Ascending aorta (tissue), 2 donors: ENCODE measurements around the gene ATOH8. TPM values are rescaled to one million over a fixed set of nuclear protein-coding genes. Genes with fewer than 3 reads are reported as not detected.
A peak's percentile ranks its signal among the peaks of the same experiment; 100 is the strongest.

Source experiments
- DNase-seq, 2 donors: peaks; one replicate each; pipeline ENCODE4 v3.0.0-alpha.2; 2019; ENCODE audit warnings: low spot score in 2 of 2
- H3K27ac ChIP-seq, 2 donors: fragments of 200-600 bp; sonication (generic); one replicate each; pipeline ENCODE4 v1.5.1; 2016 to 2017; ENCODE audit warnings: mild to moderate bottlenecking in 1 of 2
- H3K27me3 ChIP-seq: fragments of 200-600 bp; sonication (generic); one replicate; pipeline ENCODE4 v1.5.1; 2017
- H3K36me3 ChIP-seq, 2 donors: fragments of 200-600 bp; sonication (generic); one replicate each; pipeline ENCODE4 v1.5.1; 2016
- H3K4me1 ChIP-seq, 2 donors: fragments of 200-600 bp; sonication (generic); one replicate each; pipeline ENCODE4 v1.5.1; 2016 to 2017; ENCODE audit warnings: mild to moderate bottlenecking in 1 of 2
- H3K4me3 ChIP-seq, 2 donors: fragments of 200-600 bp; sonication (generic); one replicate each; pipeline ENCODE4 v1.5.1; 2016 to 2017; ENCODE audit warnings: mild to moderate bottlenecking in 1 of 2
- H3K9me3 ChIP-seq, 2 donors: fragments of 200-600 bp; sonication (generic); one replicate each; pipeline ENCODE4 v1.5.1; 2016
- CTCF ChIP-seq, 3 experiments: fragments of 200-600 bp in 2 of 3; fragments of 450-650 bp in 1 of 3; sonication (generic) in 2 of 3; IDR thresholded peaks; one replicate each; pipeline ENCODE4 v1.5.1; 2016 to 2019; ENCODE audit warnings: antibody characterized with exemption in 3 of 3, mild to moderate bottlenecking in 1 of 3, moderate library complexity in 1 of 3
- intact Hi-C: fragments of 100-400 bp; cut with DNase I; formaldehyde crosslinking; loops from one replicate; pipeline ENCODE4 v1.15.1; 2023
- total RNA-seq: library from RNA; depleted of rRNA; stranded (reverse); fragments of >200 nt; gene quantifications from one replicate; pipeline ENCODE4 v1.1.0, GENCODE V29; 2016

Gene ATOH8
- total RNA-seq, 1 donor from 2014 or later = 239 TPM

- H3K27me3 ChIP-seq = no peaks in the 10 kb centered on the region
- H3K9me3 ChIP-seq = no peaks in the 10 kb centered on the region
- peak overlapping the region; percentile 80 to 93 for H3K27ac ChIP-seq
- peak overlapping the region; percentile 13 to 30 for H3K4me3 ChIP-seq
- peaks cover 48 to 86% of the 10 kb centered on the region in 2 donors for H3K4me1 ChIP-seq
- H3K36me3 ChIP-seq = peaks cover 36 to 83% of the 10 kb centered on the region in 2 donors
- intact Hi-C loops = no loop called here
- no peak for DNase-seq
- no peak for TF ChIP-seq CTCF (IDR thresholded peaks at IDR 0.05)
These were observed 14.2 kb downstream of the ATOH8 start for GRCh38 chr2:85767803-85768665.

GRCh38 chr2:85768713-85769112 lies 14.9 kb downstream of the ATOH8 start:
- Histone ChIP-seq H3K4me1 (peaks cover 55 to 88% of the 10 kb centered on the region in 2 donors), H3K27ac (peak overlapping the region; percentile 80 to 93), H3K9me3 (no peaks in the 10 kb centered on the region), H3K27me3 (no peaks in the 10 kb centered on the region), H3K36me3 (peaks cover 34 to 84% of the 10 kb centered on the region in 2 donors), H3K4me3 (peak overlapping the region; percentile 13 to 30)
- TF ChIP-seq CTCF (IDR thresholded peaks at IDR 0.05) = no peak
- DNase-seq = no peak
- intact Hi-C loops = no loop called here

- peak overlapping the region; percentile 80 to 93 for H3K27ac ChIP-seq
- H3K27me3 ChIP-seq = no peaks in the 10 kb centered on the region
- peak overlapping the region in 1 of 2 donors; percentile 30 for H3K4me3 ChIP-seq
- DNase-seq = no peak
- intact Hi-C loops = no loop called here
- peaks cover 62 to 88% of the 10 kb centered on the region in 2 donors for H3K4me1 ChIP-seq
- H3K36me3 ChIP-seq = peaks cover 27 to 84% of the 10 kb centered on the region in 2 donors
- no peaks in the 10 kb centered on the region for H3K9me3 ChIP-seq
- TF ChIP-seq CTCF (IDR thresholded peaks at IDR 0.05) = peak in 2 of 3 experiments; percentile 12 to 20
These were observed 15.6 kb downstream of the ATOH8 start for GRCh38 chr2:85769236-85769982.

GRCh38 chr2:85769983-85770362 lies 16.2 kb downstream of the ATOH8 start:
- intact Hi-C loops = no loop called here
- Histone ChIP-seq H3K27ac (peak overlapping the region; percentile 80 to 93), H3K36me3 (peaks cover 22 to 82% of the 10 kb centered on the region in 2 donors), H3K9me3 (no peaks in the 10 kb centered on the region), H3K4me1 (peaks cover 65 to 88% of the 10 kb centered on the region in 2 donors), H3K27me3 (no peaks in the 10 kb centered on the region), H3K4me3 (peak overlapping the region in 1 of 2 donors; percentile 30)
- no peak for DNase-seq
- TF ChIP-seq CTCF (IDR thresholded peaks at IDR 0.05) = no peak

- H3K9me3 ChIP-seq = no peaks in the 10 kb centered on the region
- DNase-seq = no peak
- no peak overlapping the region for H3K4me3 ChIP-seq
- no peaks in the 10 kb centered on the region for H3K27me3 ChIP-seq
- H3K27ac ChIP-seq = peak overlapping the region; percentile 80 to 93
- no peak for TF ChIP-seq CTCF (IDR thresholded peaks at IDR 0.05)
- peaks cover 18 to 82% of the 10 kb centered on the region in 2 donors for H3K36me3 ChIP-seq
- intact Hi-C loops = no loop called here
- peaks cover 68 to 88% of the 10 kb centered on the region in 2 donors for H3K4me1 ChIP-seq
These were observed 16.6 kb downstream of the ATOH8 start for GRCh38 chr2:85770369-85770768.
